AG04449 (cell line): ENCODE results near the gene TECPR1.

Experiments
- CTCF ChIA-PET: fragments of 350-600 bp; formaldehyde crosslinking; extraction: SDS; loops from one replicate; lab custom pipeline; 2021; ENCODE audit warnings: antibody characterized with exemption; lab: Yijun Ruan, JAX
- POLR2A ChIA-PET: fragments of 400-600, 350-600 bp; formaldehyde crosslinking; extraction: SDS; loops from one replicate; lab custom pipeline; 2020; ENCODE audit warnings: antibody characterized with exemption, inconsistent platforms; lab: Yijun Ruan, JAX
- DNase-seq: peaks from one replicate; pipeline ENCODE4 v3.0.0-alpha.2; 2010; ENCODE audit warnings: low read depth, low spot score
- H3K4me3 ChIP-seq: 2 replicates; pipeline ENCODE4 v1.5.1; 2011; ENCODE audit warnings: low read depth, mild to moderate bottlenecking, control low read depth, low read length
- TF ChIP-seq, protein P1 (sequence below): IDR thresholded peaks from one replicate; pipeline ENCODE4 v1.5.1; 2011; ENCODE audit warnings: mild to moderate bottlenecking, moderate library complexity, low read length, control low read depth, inconsistent platforms; ENCODE audit not compliant: insufficient read depth; ENCODE audit errors: missing control alignments

TECPR1 gene

GRCh38 chr7:98194672-98195457, 57.2 kb downstream of the TECPR1 start:
- CTCF ChIA-PET, result no interaction called here
- POLR2A ChIA-PET, result no interaction called here
- TF ChIP-seq, protein P1, sequence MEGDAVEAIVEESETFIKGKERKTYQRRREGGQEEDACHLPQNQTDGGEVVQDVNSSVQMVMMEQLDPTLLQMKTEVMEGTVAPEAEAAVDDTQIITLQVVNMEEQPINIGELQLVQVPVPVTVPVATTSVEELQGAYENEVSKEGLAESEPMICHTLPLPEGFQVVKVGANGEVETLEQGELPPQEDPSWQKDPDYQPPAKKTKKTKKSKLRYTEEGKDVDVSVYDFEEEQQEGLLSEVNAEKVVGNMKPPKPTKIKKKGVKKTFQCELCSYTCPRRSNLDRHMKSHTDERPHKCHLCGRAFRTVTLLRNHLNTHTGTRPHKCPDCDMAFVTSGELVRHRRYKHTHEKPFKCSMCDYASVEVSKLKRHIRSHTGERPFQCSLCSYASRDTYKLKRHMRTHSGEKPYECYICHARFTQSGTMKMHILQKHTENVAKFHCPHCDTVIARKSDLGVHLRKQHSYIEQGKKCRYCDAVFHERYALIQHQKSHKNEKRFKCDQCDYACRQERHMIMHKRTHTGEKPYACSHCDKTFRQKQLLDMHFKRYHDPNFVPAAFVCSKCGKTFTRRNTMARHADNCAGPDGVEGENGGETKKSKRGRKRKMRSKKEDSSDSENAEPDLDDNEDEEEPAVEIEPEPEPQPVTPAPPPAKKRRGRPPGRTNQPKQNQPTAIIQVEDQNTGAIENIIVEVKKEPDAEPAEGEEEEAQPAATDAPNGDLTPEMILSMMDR, result no peak

GRCh38 chr7:98194186-98194585, 57.8 kb downstream of the TECPR1 start:
- ChIA-PET POLR2A (no interaction called here), CTCF (no interaction called here)
- DNase-seq, result no peak
- TF ChIP-seq, protein P1, result no peak
- H3K4me3 ChIP-seq, result no peak overlapping the region

More at GRCh38 chr7:98194672-98195457, 57.2 kb downstream of the TECPR1 start:
- H3K4me3 ChIP-seq, result no peak overlapping the region
- DNase-seq, result no peak

- CTCF ChIA-PET, result no interaction called here
- POLR2A ChIA-PET, result no interaction called here
- DNase-seq, result no peak
- TF ChIP-seq, protein P1, result no peak
- no peak overlapping the region for H3K4me3 ChIP-seq
These were observed 58.4 kb downstream of the TECPR1 start for GRCh38 chr7:98193474-98194180.

DNA sequence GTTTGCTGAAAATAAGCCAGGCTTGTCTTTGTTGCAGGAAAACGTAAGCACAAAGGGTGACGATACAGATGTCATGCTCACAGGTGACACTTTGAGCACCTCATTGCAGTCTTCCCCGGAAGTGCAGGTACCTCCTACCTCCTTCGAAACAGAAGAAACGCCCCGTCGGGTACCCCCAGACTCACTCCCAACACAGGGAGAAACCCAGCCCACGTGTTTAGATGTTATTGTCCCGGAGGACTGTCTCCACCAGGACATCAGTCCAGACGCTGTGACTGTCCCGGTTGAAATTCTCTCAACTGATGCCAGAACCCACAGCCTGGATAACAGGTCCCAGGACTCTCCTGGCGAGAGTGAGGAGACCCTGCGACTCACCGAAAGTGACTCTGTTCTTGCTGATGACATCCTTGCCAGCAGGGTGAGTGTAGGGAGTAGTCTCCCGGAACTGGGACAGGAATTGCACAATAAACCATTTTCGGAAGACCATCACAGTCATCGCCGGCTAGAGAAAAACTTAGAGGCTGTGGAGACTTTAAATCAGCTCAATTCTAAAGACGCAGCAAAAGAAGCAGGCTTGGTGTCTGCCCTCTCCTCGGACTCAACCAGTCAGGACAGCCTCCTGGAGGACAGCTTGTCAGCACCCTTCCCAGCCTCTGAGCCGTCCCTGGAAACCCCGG, 59.1 kb downstream of the TECPR1 start:
- ChIA-PET POLR2A (no interaction called here), CTCF (interaction anchor here (1.0 kb wide), 1 partner anchor 31 kb away, joined by 4 read pairs; no protein-coding TSS in a partner anchor)
- TF ChIP-seq, protein P1, result no peak

GRCh38 chr7:98191668-98192431, 60.2 kb downstream of the TECPR1 start:
- H3K4me3 ChIP-seq, result no peak overlapping the region
- CTCF ChIA-PET, result interaction anchor here (1.0 kb wide), 1 partner anchor 30 kb away, joined by 4 read pairs; no protein-coding TSS in a partner anchor
- DNase-seq, result no peak
- TF ChIP-seq, protein P1, result no peak
- POLR2A ChIA-PET, result no interaction called here

More for the DNA sequence above, 59.1 kb downstream of the TECPR1 start:
- no peak overlapping the region for H3K4me3 ChIP-seq
- DNase-seq, result no peak
